GM12891 (cell line): Measurements from ENCODE around the gene ATRN.

Source experiments
- PAX5 ChIP-seq: IDR thresholded peaks from 2 replicates; pipeline ENCODE4 v1.6.1; 2011; ENCODE audit warnings: low read length, moderate library complexity, mild to moderate bottlenecking; ENCODE audit not compliant: insufficient read depth, severe bottlenecking
- POLR2A ChIP-seq: IDR thresholded peaks from 2 replicates; pipeline ENCODE4 v1.6.1; 2011; ENCODE audit warnings: low read depth, low read length, control low read depth
- POLR2AphosphoS5 ChIP-seq: IDR thresholded peaks from 2 replicates; pipeline ENCODE4 v1.6.1; 2011; ENCODE audit warnings: low read depth, low read length, control low read depth
- POU2F2 ChIP-seq: IDR thresholded peaks from 2 replicates; pipeline ENCODE4 v1.6.1; 2011; ENCODE audit warnings: low read depth, mild to moderate bottlenecking, control low read depth, low read length, moderate library complexity
- SPI1 ChIP-seq: IDR thresholded peaks from 2 replicates; pipeline ENCODE4 v1.6.1; 2011; ENCODE audit warnings: low read depth, low read length, control low read depth
- TAF1 ChIP-seq: IDR thresholded peaks from 2 replicates; pipeline ENCODE4 v1.6.1; 2011; ENCODE audit warnings: low read depth, low read length, control low read depth

DNA sequence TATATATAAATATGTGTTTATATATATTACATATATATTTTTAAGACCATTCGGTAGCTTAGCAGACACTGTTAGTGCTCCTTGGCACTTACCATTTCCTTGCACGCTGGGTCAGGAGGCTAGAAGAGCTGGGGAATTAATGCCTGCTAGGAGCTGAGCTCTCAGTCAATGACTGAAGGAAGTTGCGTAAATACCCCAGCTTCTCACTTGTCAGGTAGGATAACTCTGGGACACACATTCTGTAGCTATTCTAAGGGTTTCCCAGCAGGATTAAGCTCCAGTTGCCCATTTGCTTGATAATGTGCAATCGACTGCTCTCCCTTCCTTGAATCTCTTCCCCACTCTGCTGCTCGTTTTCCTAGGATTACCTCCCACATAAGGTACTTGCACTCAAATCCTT lies 47.7 kb upstream of the ATRN start:
- no peak for TF ChIP-seq POLR2A
- TF ChIP-seq TAF1: no peak
- TF ChIP-seq POLR2AphosphoS5: no peak
- TF ChIP-seq SPI1: no peak
- no peak for TF ChIP-seq PAX5
- TF ChIP-seq POU2F2: no peak
